Measurements from ENCODE around the gene KIF26A. TPM values are rescaled to one million over a fixed set of nuclear protein-coding genes. Genes with fewer than 3 reads are reported as not detected.

The KIF26A gene
- total and polyA plus RNA-seq, 2 experiments from 2014 or later = 5.6 to 103 TPM

GRCh38 chr14:104104076-104104901 is 34.1 kb upstream of the KIF26A start:
- no peak for DNase-seq (ENCODE audit: low spot score)
- no peak overlapping the region for H3K27ac ChIP-seq (ENCODE audit: low read depth)
- no peak overlapping the region for H3K27ac Mint-ChIP-seq

GRCh38 chr14:104105071-104105821 is 33.1 kb upstream of the KIF26A start:
- no peak for TF ChIP-seq CREB1 (CRISPR knock-in tag; IDR thresholded peaks at IDR 0.05; ENCODE audit: low read depth)
- no peak for TF ChIP-seq JUNB (IDR thresholded peaks at IDR 0.05; ENCODE audit: unreplicated experiment)
- no peak for TF ChIP-seq ZNF331 (CRISPR knock-in tag; IDR thresholded peaks at IDR 0.05; ENCODE audit: low read depth)
- no peak for TF ChIP-seq STAT1 (IDR thresholded peaks at IDR 0.05; ENCODE audit: unreplicated experiment)
- TF ChIP-seq POLR2AphosphoS5 (IDR thresholded peaks at IDR 0.05; ENCODE audit: low read depth) = no peak
- Histone ChIP-seq H3K79me2 (replicated peaks; ENCODE audit: insufficient read depth) (no peaks in the 10 kb centered on the region), H3K9me2 (ENCODE audit: insufficient read depth) (no peaks in the 10 kb centered on the region), H3K4me3 (no peak overlapping the region), H2AFZ (no peak overlapping the region), H3K4me1 (ENCODE audit: insufficient read depth) (no peaks in the 10 kb centered on the region), H3F3A (replicated peaks; ENCODE audit: low read depth) (no peaks in the 10 kb centered on the region), H4K20me1 (replicated peaks; ENCODE audit: insufficient read depth) (no peaks in the 10 kb centered on the region), H3K36me3 (ENCODE audit: insufficient read depth) (no peaks in the 10 kb centered on the region), H3K27ac (ENCODE audit: low read depth) (no peak overlapping the region), H3K27me3 (ENCODE audit: insufficient read depth) (no peaks in the 10 kb centered on the region), H3K4me2 (no peak overlapping the region)
- ATAC-seq = no peak
- peaks cover 4% of the 10 kb centered on the region; the same call in 2 of the 3 replicates for H3K4me1 Mint-ChIP-seq
- H3K9me3 Mint-ChIP-seq = no peaks in the 10 kb centered on the region
- H3K27ac Mint-ChIP-seq = no peak overlapping the region
- no peak overlapping the region for H3K4me3 Mint-ChIP-seq
- no peak for DNase-seq (ENCODE audit: low spot score)
- H3K36me3 Mint-ChIP-seq (ENCODE audit: low read depth) = no peaks in the 10 kb centered on the region
- peaks cover 10% of the 10 kb centered on the region for H3K27me3 Mint-ChIP-seq (ENCODE audit: insufficient read depth, low read depth, poor library complexity)

More at GRCh38 chr14:104104076-104104901, 34.1 kb upstream of the KIF26A start:
- no peak for ATAC-seq
- Histone ChIP-seq H3F3A (replicated peaks; ENCODE audit: low read depth) (no peaks in the 10 kb centered on the region), H3K36me3 (ENCODE audit: insufficient read depth) (no peaks in the 10 kb centered on the region), H3K27me3 (ENCODE audit: insufficient read depth) (no peaks in the 10 kb centered on the region), H3K4me2 (no peak overlapping the region), H3K4me3 (no peak overlapping the region), H3K4me1 (ENCODE audit: insufficient read depth) (no peaks in the 10 kb centered on the region), H3K9me2 (ENCODE audit: insufficient read depth) (no peaks in the 10 kb centered on the region), H4K20me1 (replicated peaks; ENCODE audit: insufficient read depth) (no peaks in the 10 kb centered on the region), H3K79me2 (replicated peaks; ENCODE audit: insufficient read depth) (no peaks in the 10 kb centered on the region), H2AFZ (no peak overlapping the region)
- Mint-ChIP-seq H3K4me3 (no peak overlapping the region), H3K4me1 (peaks cover 4% of the 10 kb centered on the region; the same call in 2 of the 3 replicates), H3K9me3 (no peaks in the 10 kb centered on the region), H3K36me3 (ENCODE audit: low read depth) (no peaks in the 10 kb centered on the region), H3K27me3 (ENCODE audit: insufficient read depth, low read depth, poor library complexity) (peaks cover 9% of the 10 kb centered on the region)
- TF ChIP-seq JUNB (IDR thresholded peaks at IDR 0.05; ENCODE audit: unreplicated experiment) = no peak

GRCh38 chr14:104105822-104106470 is 32.4 kb upstream of the KIF26A start:
- H3K4me3 ChIP-seq = no peak overlapping the region
- H4K20me1 ChIP-seq (replicated peaks; ENCODE audit: insufficient read depth) = no peaks in the 10 kb centered on the region
- no peak overlapping the region for H2AFZ ChIP-seq
- H3K79me2 ChIP-seq (replicated peaks; ENCODE audit: insufficient read depth) = no peaks in the 10 kb centered on the region
- H3K9me2 ChIP-seq (ENCODE audit: insufficient read depth) = no peaks in the 10 kb centered on the region
- Mint-ChIP-seq H3K4me3 (no peak overlapping the region), H3K27ac (no peak overlapping the region), H3K9me3 (no peaks in the 10 kb centered on the region), H3K4me1 (peaks cover 4% of the 10 kb centered on the region; the same call in 2 of the 3 replicates), H3K36me3 (ENCODE audit: low read depth) (no peaks in the 10 kb centered on the region), H3K27me3 (ENCODE audit: insufficient read depth, low read depth, poor library complexity) (peaks cover 9% of the 10 kb centered on the region)
- ATAC-seq (no peak), DNase-seq (ENCODE audit: low spot score) (no peak)
- no peaks in the 10 kb centered on the region for H3K36me3 ChIP-seq (ENCODE audit: insufficient read depth)
- no peaks in the 10 kb centered on the region for H3K27me3 ChIP-seq (ENCODE audit: insufficient read depth)
- no peak overlapping the region for H3K4me2 ChIP-seq
- H3K4me1 ChIP-seq (ENCODE audit: insufficient read depth) = no peaks in the 10 kb centered on the region
- no peaks in the 10 kb centered on the region for H3F3A ChIP-seq (replicated peaks; ENCODE audit: low read depth)
- no peak overlapping the region for H3K27ac ChIP-seq (ENCODE audit: low read depth)
- TF ChIP-seq ZNF331 (CRISPR knock-in tag; IDR thresholded peaks at IDR 0.05; ENCODE audit: low read depth) (no peak), CTCF (conservative IDR thresholded peaks at IDR 0.05; ENCODE audit: low read depth in 2 of 2) (no peak), NANOG (IDR thresholded peaks at IDR 0.05; ENCODE audit: borderline replicate concordance) (no peak), EZH2phosphoT487 (IDR thresholded peaks at IDR 0.05; ENCODE audit: unreplicated experiment) (no peak), JUNB (IDR thresholded peaks at IDR 0.05; ENCODE audit: unreplicated experiment) (no peak), EZH2 (IDR thresholded peaks at IDR 0.05; ENCODE audit: low read depth, unreplicated experiment) (no peak), STAT1 (IDR thresholded peaks at IDR 0.05; ENCODE audit: unreplicated experiment) (no peak), POLR2AphosphoS5 (IDR thresholded peaks at IDR 0.05; ENCODE audit: low read depth) (no peak), CREB1 (CRISPR knock-in tag; IDR thresholded peaks at IDR 0.05; ENCODE audit: low read depth) (no peak)
